Measurements from ENCODE around the gene CHCHD4. TPM values are rescaled to one million over a fixed set of nuclear protein-coding genes. Genes with fewer than 3 reads are reported as not detected.

CHCHD4 gene
- polyA plus RNA-seq, 1 of the 3 experiments (the other 2 are of a cell fraction), result 15.4 TPM

DNA sequence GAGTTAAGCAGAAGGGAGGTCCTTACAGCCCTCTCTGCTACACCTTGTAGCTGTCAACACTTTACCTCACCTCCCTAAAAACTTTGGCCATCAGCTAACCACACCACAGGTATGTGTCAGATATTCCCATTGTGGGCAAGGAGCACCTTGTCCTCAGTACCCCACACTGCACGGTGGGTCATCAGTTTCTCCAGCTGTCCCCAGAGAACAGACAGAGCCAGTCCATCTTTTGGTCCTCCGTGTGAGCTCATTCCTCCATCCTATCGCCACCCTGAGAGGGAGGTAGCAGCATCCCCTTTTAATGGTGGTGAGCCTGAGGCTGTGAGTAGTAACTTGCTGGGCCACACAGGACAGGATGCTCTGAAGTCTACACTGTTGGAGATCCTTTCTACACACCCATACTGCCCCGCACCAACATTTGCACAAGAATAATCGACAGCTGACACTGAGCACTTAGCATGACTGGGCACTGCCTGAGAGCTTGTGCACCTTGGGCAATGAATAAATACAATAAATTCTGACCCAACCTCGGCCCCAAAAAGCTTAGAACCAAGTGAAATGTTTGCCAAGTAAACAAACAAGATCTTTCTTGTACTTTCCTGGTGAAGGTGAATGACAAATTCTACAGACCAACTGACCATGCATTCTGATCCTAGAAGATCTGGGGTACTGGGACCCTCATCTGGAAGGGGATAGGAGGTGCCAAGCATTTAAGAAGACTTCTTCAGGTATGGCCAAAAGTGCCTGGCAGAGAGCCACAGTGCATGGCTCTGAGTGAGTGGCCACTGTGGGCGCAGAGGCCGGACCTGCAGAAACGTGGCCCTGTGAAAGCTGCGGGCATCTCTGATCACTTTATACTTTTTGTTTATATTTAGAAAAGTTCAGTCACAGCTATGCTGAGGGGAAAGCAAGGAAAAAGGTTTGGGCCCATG is 6.9 kb downstream of the CHCHD4 start:
- H3K4me1 ChIP-seq (ENCODE audit: control insufficient read depth in 1 of 2, insufficient read depth in 2 of 2, low read depth in 1 of 2, low read length in 1 of 2), result peaks cover 0 to 6% of the 10 kb centered on the region in 2 experiments; a peak in 1 of 4 replicates
- no peak for DNase-seq
- no peaks in the 10 kb centered on the region for H3K9me2 ChIP-seq
- ChIA-PET CTCF (interaction anchor here (0.6 to 5.4 kb wide), 4 partner anchors 44 to 232 kb away, joined by 3 to 48 read pairs (median 10); no protein-coding TSS in a partner anchor), POLR2A (no interaction called here)
- H3K4me2 ChIP-seq, result no peak overlapping the region
- H3K36me3 ChIP-seq (replicated peaks in 1 of 2; ENCODE audit: control insufficient read depth in 1 of 2, insufficient read depth in 2 of 2, low read length in 1 of 2), result peaks cover 29 to 55% of the 10 kb centered on the region in 2 experiments
- H3K4me3 ChIP-seq (ENCODE audit: low read depth in 2 of 2, low read length in 1 of 2), result no peak overlapping the region
- no peaks in the 10 kb centered on the region for H3K9me3 ChIP-seq
- no peak overlapping the region for H3K27ac ChIP-seq (ENCODE audit: low read depth in 2 of 2, low read length in 1 of 2)
- peaks cover 8% of the 10 kb centered on the region; the same call in 1 of the 2 replicates for H3K79me2 ChIP-seq (ENCODE audit: insufficient read depth)
- H4K20me1 ChIP-seq (ENCODE audit: insufficient read depth), result no peaks in the 10 kb centered on the region
- H2AFZ ChIP-seq (ENCODE audit: low read depth), result no peak overlapping the region
- H3K9ac ChIP-seq, result no peak overlapping the region
- H3F3A ChIP-seq (replicated peaks; ENCODE audit: insufficient read depth), result no peaks in the 10 kb centered on the region
- TF ChIP-seq, protein P1, sequence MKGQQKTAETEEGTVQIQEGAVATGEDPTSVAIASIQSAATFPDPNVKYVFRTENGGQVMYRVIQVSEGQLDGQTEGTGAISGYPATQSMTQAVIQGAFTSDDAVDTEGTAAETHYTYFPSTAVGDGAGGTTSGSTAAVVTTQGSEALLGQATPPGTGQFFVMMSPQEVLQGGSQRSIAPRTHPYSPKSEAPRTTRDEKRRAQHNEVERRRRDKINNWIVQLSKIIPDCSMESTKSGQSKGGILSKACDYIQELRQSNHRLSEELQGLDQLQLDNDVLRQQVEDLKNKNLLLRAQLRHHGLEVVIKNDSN (IDR thresholded peaks at IDR 0.05; ENCODE audit: borderline replicate concordance, low read depth), result no peak
- no peaks in the 10 kb centered on the region for H3K27me3 ChIP-seq (ENCODE audit: insufficient read depth)
- WGBS (ENCODE audit: low lambda C conversion rate), result 91% methylated on average over 10 of the region's 10 CpGs

DNA sequence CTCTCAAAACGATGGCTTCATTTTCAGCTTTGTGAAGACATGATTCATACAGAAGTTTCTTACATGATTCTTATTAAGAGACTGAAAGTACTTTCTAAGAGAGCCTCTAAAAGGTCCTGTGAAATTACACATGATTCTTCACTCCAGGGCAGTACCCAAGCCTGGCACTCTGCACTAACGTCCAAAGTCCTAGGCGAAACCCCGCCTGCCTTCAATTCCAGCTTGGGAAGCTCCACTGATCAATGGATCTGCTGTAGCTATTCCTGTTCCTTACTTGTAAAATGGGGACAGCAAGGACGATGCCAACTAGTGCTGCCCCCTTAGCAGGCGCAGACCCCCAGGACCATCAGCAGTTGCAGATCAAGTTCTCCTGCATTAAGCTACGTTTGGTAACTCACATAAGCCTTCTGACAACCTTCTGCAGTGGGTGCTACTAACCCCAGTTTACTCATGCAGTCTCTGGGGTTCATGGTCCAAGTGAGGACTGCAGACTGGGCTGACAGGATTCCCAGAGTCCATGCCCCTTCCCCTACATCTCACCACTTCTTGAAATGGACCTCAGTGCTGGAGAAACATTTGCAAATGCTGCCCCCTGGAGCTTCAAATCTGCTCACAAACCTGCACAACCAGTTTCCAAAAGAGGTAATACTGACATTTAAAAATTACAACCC is 10.6 kb downstream of the CHCHD4 start:
- H3K4me3 ChIP-seq (ENCODE audit: low read depth in 2 of 2, low read length in 1 of 2), result no peak overlapping the region
- POLR2A ChIA-PET, result no interaction called here
- 97% methylated on average over 7 of the region's 7 CpGs for WGBS (ENCODE audit: low lambda C conversion rate)

More for the DNA sequence above, 10.6 kb downstream of the CHCHD4 start:
- Histone ChIP-seq H3F3A (replicated peaks; ENCODE audit: insufficient read depth) (no peaks in the 10 kb centered on the region), H3K27ac (ENCODE audit: low read depth in 2 of 2, low read length in 1 of 2) (no peak overlapping the region), H3K4me1 (ENCODE audit: control insufficient read depth in 1 of 2, insufficient read depth in 2 of 2, low read depth in 1 of 2, low read length in 1 of 2) (no peaks in the 10 kb centered on the region), H3K36me3 (replicated peaks in 1 of 2; ENCODE audit: control insufficient read depth in 1 of 2, insufficient read depth in 2 of 2, low read length in 1 of 2) (peaks cover 27 to 58% of the 10 kb centered on the region in 2 experiments), H3K4me2 (no peak overlapping the region), H3K9me2 (no peaks in the 10 kb centered on the region), H4K20me1 (ENCODE audit: insufficient read depth) (no peaks in the 10 kb centered on the region), H3K27me3 (ENCODE audit: insufficient read depth) (no peaks in the 10 kb centered on the region), H3K9ac (no peak overlapping the region), H2AFZ (ENCODE audit: low read depth) (no peak overlapping the region), H3K79me2 (ENCODE audit: insufficient read depth) (no peaks in the 10 kb centered on the region), H3K9me3 (no peaks in the 10 kb centered on the region)
- no peak for TF ChIP-seq SIN3A (IDR thresholded peaks at IDR 0.05; ENCODE audit: borderline replicate concordance, low read depth, low read length)
- TF ChIP-seq JUND (IDR thresholded peaks at IDR 0.05), result no peak
- TF ChIP-seq RAD21 (IDR thresholded peaks at IDR 0.05; ENCODE audit: low read length), result peak; percentile 40
- TF ChIP-seq, protein P2, sequence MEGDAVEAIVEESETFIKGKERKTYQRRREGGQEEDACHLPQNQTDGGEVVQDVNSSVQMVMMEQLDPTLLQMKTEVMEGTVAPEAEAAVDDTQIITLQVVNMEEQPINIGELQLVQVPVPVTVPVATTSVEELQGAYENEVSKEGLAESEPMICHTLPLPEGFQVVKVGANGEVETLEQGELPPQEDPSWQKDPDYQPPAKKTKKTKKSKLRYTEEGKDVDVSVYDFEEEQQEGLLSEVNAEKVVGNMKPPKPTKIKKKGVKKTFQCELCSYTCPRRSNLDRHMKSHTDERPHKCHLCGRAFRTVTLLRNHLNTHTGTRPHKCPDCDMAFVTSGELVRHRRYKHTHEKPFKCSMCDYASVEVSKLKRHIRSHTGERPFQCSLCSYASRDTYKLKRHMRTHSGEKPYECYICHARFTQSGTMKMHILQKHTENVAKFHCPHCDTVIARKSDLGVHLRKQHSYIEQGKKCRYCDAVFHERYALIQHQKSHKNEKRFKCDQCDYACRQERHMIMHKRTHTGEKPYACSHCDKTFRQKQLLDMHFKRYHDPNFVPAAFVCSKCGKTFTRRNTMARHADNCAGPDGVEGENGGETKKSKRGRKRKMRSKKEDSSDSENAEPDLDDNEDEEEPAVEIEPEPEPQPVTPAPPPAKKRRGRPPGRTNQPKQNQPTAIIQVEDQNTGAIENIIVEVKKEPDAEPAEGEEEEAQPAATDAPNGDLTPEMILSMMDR (IDR thresholded peaks at IDR 0.05), result peak; percentile 34
- no peak for DNase-seq
- CTCF ChIA-PET, result interaction anchor here (0.7 to 5.4 kb wide), 7 partner anchors 19 to 458 kb away, joined by 3 to 48 read pairs (median 3); no protein-coding TSS in a partner anchor
